ENCODE results near the gene EBLN1.

- TF ChIP-seq EZH2 (IDR thresholded peaks at IDR 0.05; ENCODE audit: low read length, missing control alignments) (no peak), CTCF (conservative IDR thresholded peaks at IDR 0.05 in 1 of 2, IDR thresholded peaks at IDR 0.05 in 1 of 2; ENCODE audit: low read depth in 1 of 2, low read length in 2 of 2) (no peak)
Measured at GRCh38 chr10:22226599-22226998, 8.8 kb upstream of the EBLN1 start.

Measured in fibroblast of lung (primary cell).